NCI-H2029 (cell line): ENCODE results near the gene FBXO15.

Experiments used
- DNase-seq: peaks from one replicate; lab custom pipeline; 2025; lab: John Stamatoyannopoulos, UW

FBXO15 gene

GRCh38 chr18:74060579-74060978 lies 87.1 kb downstream of the FBXO15 start:
- DNase-seq: no peak

GRCh38 chr18:74050807-74051206 lies 96.8 kb downstream of the FBXO15 start:
- DNase-seq: no peak

- no peak for DNase-seq
These were observed 106.9 kb downstream of the FBXO15 start for GRCh38 chr18:74040459-74041332.

- DNase-seq: no peak
These were observed 107.6 kb downstream of the FBXO15 start for GRCh38 chr18:74040008-74040407.

- no peak for DNase-seq
These were observed 118.5 kb downstream of the FBXO15 start for GRCh38 chr18:74029161-74029560.
